K562 (cell line): ENCODE results near the gene CNTD1. TPM values are rescaled to one million over a fixed set of nuclear protein-coding genes. Genes with fewer than 3 reads are reported as not detected.
A peak's percentile ranks its signal among the peaks of the same experiment; 100 is the strongest.

Experiments
- ATAC-seq: fragments of 200-7000 bp; cut with Tn5 transposase; 3 replicates; pipeline ENCODE4 v1.9.1; 2020; ENCODE audit warnings: moderate library complexity
- BruUV-seq: library from RNA; stranded (reverse); fragments of 400-500 nt; replicated peaks from 2 replicates; lab custom pipeline; 2021; lab: Mats Ljungman, UMichigan
- CTCF ChIA-PET: fragments of 300-600 bp; formaldehyde crosslinking; extraction: SDS; loops from one replicate; lab custom pipeline; 2021; ENCODE audit warnings: low intra/inter-chr PET ratio; lab: Yijun Ruan, JAX
- POLR2A ChIA-PET: fragments of 300-600, 350-650 bp; sonication (Branson Sonifier 250); formaldehyde crosslinking; extraction: SDS; loops from one replicate; lab custom pipeline; 2021; ENCODE audit warnings: antibody characterized with exemption, inconsistent platforms; lab: Yijun Ruan, JAX
- DNase-seq, 4 experiments: peaks; one replicate each; pipeline versions ENCODE4 v3.0.0 to v3.0.0-alpha.2; 2011 to 2018; ENCODE audit warnings: low spot score in 3 of 4, mixed read lengths in 3 of 4; ENCODE audit errors: extremely low read depth in 1 of 4
- FAIRE-seq: peaks from 2 replicates; lab custom pipeline; 2011; peaks lifted over from hg19 to GRCh38; lab: Jason Lieb, UNC
- H2AFZ ChIP-seq: 2 replicates; pipeline ENCODE4 v1.6.0; 2011; ENCODE audit warnings: low read depth, low read length, control low read depth, inconsistent platforms
- H3K27ac ChIP-seq: fragments of 200-600 bp; 3 replicates; pipeline ENCODE4 v1.8.0; 2011; ENCODE audit warnings: low read depth, mild to moderate bottlenecking, control low read depth, inconsistent platforms, low read length, moderate library complexity, mixed read lengths; ENCODE audit errors: extremely low read depth
- H3K27me3 ChIP-seq, 2 experiments: fragments of 300-600 bp in 1 of 2; 2 replicates in 1 of 2; 3 replicates in 1 of 2; pipeline versions ENCODE4 v1.6.0 to v1.8.0; 2011; ENCODE audit warnings: inconsistent platforms in 2 of 2, low read length in 2 of 2, mild to moderate bottlenecking in 1 of 2, mixed read lengths in 1 of 2, moderate library complexity in 1 of 2; ENCODE audit not compliant: control insufficient read depth in 2 of 2, insufficient read depth in 2 of 2
- H3K36me3 ChIP-seq: fragments of 300-600 bp; 3 replicates; pipeline ENCODE4 v1.8.0; 2011; ENCODE audit warnings: mild to moderate bottlenecking, low read length, inconsistent platforms; ENCODE audit not compliant: control insufficient read depth, insufficient read depth
- H3K4me1 ChIP-seq, 2 experiments: fragments of 200-600 bp in 1 of 2; replicated peaks in 1 of 2; 2 replicates in 1 of 2; 3 replicates in 1 of 2; pipeline versions ENCODE4 v1.5.1 to v1.8.0; 2011; ENCODE audit warnings: inconsistent platforms in 2 of 2, low read length in 2 of 2, mild to moderate bottlenecking in 1 of 2, mixed read lengths in 1 of 2, moderate library complexity in 1 of 2; ENCODE audit not compliant: control insufficient read depth in 2 of 2, insufficient read depth in 2 of 2
- H3K4me2 ChIP-seq: 2 replicates; pipeline ENCODE4 v1.6.1; 2011; ENCODE audit warnings: low read length, control low read depth, inconsistent platforms, mixed read lengths; ENCODE audit not compliant: insufficient read depth
- H3K4me3 ChIP-seq: fragments of 200-600 bp; sonication (generic), shearing (Covaris generic); 2 replicates; pipeline ENCODE4 v1.5.1; 2016; ENCODE audit warnings: control low read depth, inconsistent platforms
- H3K79me2 ChIP-seq: fragments of 200-600 bp; 3 replicates; pipeline ENCODE4 v1.8.0; 2011; ENCODE audit warnings: low read length, inconsistent platforms; ENCODE audit not compliant: control insufficient read depth, insufficient read depth
- H3K9ac ChIP-seq, 2 experiments: 2 replicates each; pipeline versions ENCODE4 v1.6.0 to v1.6.1; 2011; ENCODE audit warnings: low read depth in 2 of 2, low read length in 2 of 2, control low read depth in 1 of 2, inconsistent platforms in 1 of 2, mild to moderate bottlenecking in 1 of 2, mixed read lengths in 1 of 2; ENCODE audit not compliant: insufficient read depth in 1 of 2
- H3K9me1 ChIP-seq: one replicate; pipeline ENCODE4 v1.6.0; 2011; ENCODE audit warnings: inconsistent platforms, mild to moderate bottlenecking, low read length, moderate library complexity; ENCODE audit not compliant: control insufficient read depth, insufficient read depth
- H3K9me3 ChIP-seq: replicated peaks from 2 replicates; pipeline ENCODE4 v1.5.1; 2011; ENCODE audit warnings: low read depth, low read length, inconsistent platforms; ENCODE audit not compliant: control insufficient read depth, insufficient read depth
- H4K20me1 ChIP-seq: replicated peaks from 2 replicates; pipeline ENCODE4 v1.6.1; 2011; ENCODE audit warnings: low read length, inconsistent platforms, mixed read lengths; ENCODE audit not compliant: control insufficient read depth, insufficient read depth
- ADNP ChIP-seq: fragments of 200-800 bp; sonication (Bioruptor generic); IDR thresholded peaks from 2 replicates; pipeline ENCODE4 v1.6.1; 2016; ENCODE audit warnings: missing genetic modification characterization, missing compliant biosample characterization
- BHLHE40 ChIP-seq: IDR thresholded peaks from 2 replicates; pipeline ENCODE4 v1.6.1; 2011; ENCODE audit warnings: low read length, improper control_type of control experiment
- CBFA2T3 ChIP-seq: fragments of 450-650 bp; IDR thresholded peaks from 2 replicates; pipeline ENCODE4 v1.6.1; 2017
- CEBPB ChIP-seq: fragments of 450-650 bp; IDR thresholded peaks from 2 replicates; pipeline ENCODE4 v1.6.1; 2016; ENCODE audit warnings: missing genetic modification characterization, missing compliant biosample characterization
- HEY1 ChIP-seq: fragments of 250-450 bp; sonication (Bioruptor Pico); IDR thresholded peaks from 2 replicates; pipeline ENCODE4 v1.5.0; 2020; ENCODE audit warnings: mild to moderate bottlenecking, moderate library complexity, borderline replicate concordance
- RCOR1 ChIP-seq, 2 experiments: IDR thresholded peaks; 2 replicates each; pipeline ENCODE4 v1.6.1; 2012; ENCODE audit warnings: low read depth in 2 of 2, low read length in 2 of 2, borderline replicate concordance in 1 of 2, improper control_type of control experiment in 1 of 2
- SMAD3 ChIP-seq: fragments of 450-650 bp; formaldehyde crosslinking; conservative IDR thresholded peaks from 2 replicates; pipeline ENCODE4 v1.4.0; 2020; ENCODE audit warnings: mild to moderate bottlenecking
- WHSC1 ChIP-seq: IDR thresholded peaks from one replicate; pipeline ENCODE4 v1.6.1; 2012; ENCODE audit warnings: low read length, control low read depth, inconsistent platforms
- ZC3H4 ChIP-seq: sonication (generic); formaldehyde crosslinking; IDR thresholded peaks from 2 replicates; pipeline ENCODE4 v1.9.0; 2021; ENCODE audit warnings: missing genetic modification reagents, borderline replicate concordance
- ZFP36 ChIP-seq: fragments of 150-350 bp; IDR thresholded peaks from 2 replicates; pipeline ENCODE4 v1.6.1; 2018; ENCODE audit warnings: low read length, low read depth; ENCODE audit not compliant: partially characterized antibody
- ZNF384 ChIP-seq: IDR thresholded peaks from 2 replicates; pipeline ENCODE4 v1.6.1; 2012; ENCODE audit warnings: low read depth, low read length, improper control_type of control experiment
- WGBS: fragments of 100-300 bp; shearing (Covaris generic); methylation state at CpG from one replicate; pipeline ENCODE4 v1.1.6; 2016; ENCODE audit warnings: low coverage, mixed read lengths; ENCODE audit not compliant: insufficient coverage; ENCODE audit errors: missing lambda C conversion rate; 5-methylcytosine and 5-hydroxymethylcytosine counted together
- in situ Hi-C: fragments of 300-500 bp; cut with MboI; formaldehyde crosslinking; loops from 4 replicates; pipeline ENCODE4 v1.15.0; 2018; ENCODE audit warnings: inconsistent platforms, mixed read lengths
- intact Hi-C: fragments of 100-400 bp; cut with micrococcal nuclease; formaldehyde crosslinking; loops from 2 replicates; pipeline ENCODE4 v1.14.2; 2022
- polyA plus RNA-seq, 8 experiments: library from polyadenylated mRNA; depleted of rRNA in 4 of 8; stranded (reverse) in 5 of 8; unstranded in 3 of 8; fragments of >200 nt; fragmentation: Nextera tagmentation in 2 of 8; fragmentation: Illumina TruSeq in 1 of 8; extraction: Ambion mirVana in 2 of 8; extraction: Trizol in 1 of 8; gene quantifications; 2 replicates each; pipeline versions ENCODE4 v1.2.1 to v1.2.3, GENCODE V29; 2011 to 2014; ENCODE audit warnings: inconsistent platforms in 1 of 8, missing spikeins in 1 of 8
- total RNA-seq, 7 experiments: library from RNA; depleted of rRNA in 6 of 7; stranded (reverse); fragments of >200 nt in 6 of 7; fragmentation: Illumina TruSeq in 2 of 7; extraction: Trizol in 2 of 7; gene quantifications; 2 replicates each; pipeline versions ENCODE4 v1.2.1 to v1.2.3, GENCODE V29; 2011 to 2021; ENCODE audit warnings: low replicate concordance in 1 of 7

Gene CNTD1
- total and polyA plus RNA-seq, 9 of the 15 experiments (the other 6 are each of a cell fraction or from before 2014, with no cell fraction given) = 0.12 to 0.86 (median 0.41) TPM; not detected in 1

GRCh38 chr17:42751628-42752027 lies 47.0 kb upstream of the CNTD1 start:
- ChIA-PET POLR2A (interaction anchor here (1.4 kb wide), 1 partner anchor 15 kb away, joined by 3 read pairs; no protein-coding TSS in a partner anchor), CTCF (no interaction called here)
- no peak overlapping the region for H3K9ac ChIP-seq
- in situ Hi-C loops (no loop called here), intact Hi-C loops (no loop called here)
- no peak overlapping the region for H3K4me2 ChIP-seq
- H4K20me1 ChIP-seq = peaks cover 3% of the 10 kb centered on the region; the same call in 1 of the 2 replicates
- H3K36me3 ChIP-seq = no peaks in the 10 kb centered on the region
- no peak overlapping the region for H3K4me3 ChIP-seq
- FAIRE-seq (no peak), ATAC-seq (peak; percentile 28; the same call in 2 of the 3 replicates), DNase-seq (peak in 1 of 4 experiments; percentile 55)
- BruUV-seq = no TSS peak
- no peak overlapping the region for H3K27ac ChIP-seq
- 0 out of 2 replicates have a peak, but pooled peaks have one; percentile 13 for TF ChIP-seq CBFA2T3
- no peak for TF ChIP-seq HEY1 (CRISPR knock-in tag)
- TF ChIP-seq WHSC1 = no peak
- peak; percentile 71 for TF ChIP-seq ZNF384
- TF ChIP-seq ZFP36 = peak; percentile 11
- peak in 1 of 2 experiments; percentile 32; a peak in 1 of 4 replicates for TF ChIP-seq RCOR1 (IDR thresholded peaks at IDR 0.05; ENCODE audit: borderline replicate concordance in 1 of 2, low read depth in 2 of 2, low read length in 2 of 2)
- no peak for TF ChIP-seq BHLHE40
- no peak for TF ChIP-seq SMAD3 (CRISPR knock-in tag)
- peak; percentile 77 for TF ChIP-seq ADNP
- TF ChIP-seq CEBPB = peak; percentile 37; the same call in 1 of the 2 replicates
- TF ChIP-seq ZC3H4 (CRISPR knock-in tag) = no peak
- peaks cover 0 to 5% of the 10 kb centered on the region in 2 experiments; a peak in 2 of 5 replicates for H3K27me3 ChIP-seq
- no peaks in the 10 kb centered on the region for H3K79me2 ChIP-seq
- no peak overlapping the region for H2AFZ ChIP-seq
- no peaks in the 10 kb centered on the region for H3K9me1 ChIP-seq
- 6% methylated on average over 7 of the region's 7 CpGs for WGBS
- H3K9me3 ChIP-seq = no peaks in the 10 kb centered on the region
- H3K4me1 ChIP-seq = peaks cover 7 to 15% of the 10 kb centered on the region in 2 experiments; a peak in 4 of 5 replicates
